HCT116 (cell line): ENCODE measurements around the gene TARS2. TPM values are rescaled to one million over a fixed set of nuclear protein-coding genes. Genes with fewer than 3 reads are reported as not detected.

ENCODE experiments used
- ATAC-seq: fragments of 200-7000 bp; cut with Tn5 transposase; 2 replicates; pipeline ENCODE4 v1.9.1; 2020; ENCODE audit warnings: mild to moderate bottlenecking, moderate library complexity
- BruUV-seq: library from RNA; stranded (reverse); fragments of 400-500 nt; replicated peaks from 2 replicates; lab custom pipeline; 2021; lab: Mats Ljungman, UMichigan
- CTCF ChIA-PET: fragments of 300-600 bp; sonication (Branson Sonifier 250); formaldehyde crosslinking; loops from one replicate; lab custom pipeline; 2021; ENCODE audit warnings: antibody characterized with exemption; lab: Charles Lee
- POLR2A ChIA-PET: fragments of 300-600, 350-600 bp; sonication (Branson Sonifier 250); formaldehyde crosslinking; loops from one replicate; lab custom pipeline; 2021; ENCODE audit warnings: antibody characterized with exemption; lab: Charles Lee
- RAD21 ChIA-PET, 2 experiments: fragments of 300-600 bp; sonication (Branson Sonifier 250); formaldehyde crosslinking; loops; one replicate each; lab custom pipeline; 2023; ENCODE audit warnings: low total read pairs in 2 of 2; ENCODE audit not compliant: uncharacterized antibody in 2 of 2, unreplicated experiment in 2 of 2, low non-redundant PET in 1 of 2; lab: Charles Lee
- DNase-seq: peaks from one replicate; pipeline ENCODE4 v3.0.0-alpha.2; 2010; ENCODE audit warnings: low read depth, low spot score
- H2AFZ ChIP-seq: fragments of 200-600 bp; shearing (Covaris generic), sonication (generic); 2 replicates; pipeline ENCODE4 v1.6.1; 2017; ENCODE audit warnings: low read depth, mixed run types, mixed read lengths, antibody characterized with exemption, low read length; ENCODE audit not compliant: poor library complexity, severe bottlenecking
- H3K27ac ChIP-seq: 2 replicates; pipeline ENCODE4 v1.5.1; 2012; ENCODE audit warnings: low read depth, low read length
- H3K27me3 ChIP-seq: fragments of 200-600 bp; sonication (generic); 2 replicates; pipeline ENCODE4 v1.6.1; 2016; ENCODE audit warnings: mixed run types, low read length, mixed read lengths; ENCODE audit not compliant: insufficient read depth
- H3K36me3 ChIP-seq, 2 experiments: fragments of 200-500 bp in 1 of 2; fragments of 200-600 bp in 1 of 2; sonication (Bioruptor generic) in 1 of 2; sonication (generic) in 1 of 2; 2 replicates each; pipeline versions ENCODE4 v1.5.1 to v1.6.1; 2014 to 2016; ENCODE audit warnings: low read length in 2 of 2, inconsistent platforms in 1 of 2, mixed read lengths in 1 of 2, mixed run types in 1 of 2; ENCODE audit not compliant: insufficient read depth in 2 of 2, control insufficient read depth in 1 of 2
- H3K4me1 ChIP-seq, 2 experiments: fragments of 200-600 bp in 1 of 2; sonication (generic) in 1 of 2; 2 replicates each; pipeline versions ENCODE4 v1.5.1 to v1.6.1; 2012 to 2017; ENCODE audit warnings: low read length in 2 of 2, inconsistent platforms in 1 of 2, mild to moderate bottlenecking in 1 of 2, mixed read lengths in 1 of 2, mixed run types in 1 of 2, moderate library complexity in 1 of 2; ENCODE audit not compliant: insufficient read depth in 2 of 2, control insufficient read depth in 1 of 2
- H3K4me2 ChIP-seq: fragments of 200-600 bp; sonication (generic); 2 replicates; pipeline ENCODE4 v1.6.1; 2017; ENCODE audit warnings: mixed run types, low read length, mixed read lengths
- H3K4me3 ChIP-seq, 2 experiments: fragments of 200-600 bp in 1 of 2; sonication (generic) in 1 of 2; replicated peaks in 1 of 2; 2 replicates each; pipeline ENCODE4 v1.5.1; 2011 to 2016; ENCODE audit warnings: low read length in 2 of 2, control low read depth in 1 of 2, low read depth in 1 of 2, mild to moderate bottlenecking in 1 of 2, mixed read lengths in 1 of 2, mixed run types in 1 of 2
- H3K79me2 ChIP-seq: fragments of 200-600 bp; sonication (generic); 2 replicates; pipeline ENCODE4 v1.6.1; 2017; ENCODE audit warnings: mild to moderate bottlenecking, mixed run types, low read length, moderate library complexity, mixed read lengths; ENCODE audit not compliant: insufficient read depth
- H3K9ac ChIP-seq: fragments of 200-600 bp; sonication (generic); 2 replicates; pipeline ENCODE4 v1.6.1; 2016; ENCODE audit warnings: low read length, mixed read lengths
- H3K9me2 ChIP-seq: fragments of 200-600 bp; sonication (generic), shearing (Covaris generic); 2 replicates; pipeline ENCODE4 v1.6.1; 2017; ENCODE audit warnings: mixed run types, mild to moderate bottlenecking, moderate library complexity; ENCODE audit not compliant: insufficient read depth
- H3K9me3 ChIP-seq, 2 experiments: fragments of 200-500 bp in 1 of 2; fragments of 200-600 bp in 1 of 2; sonication (Bioruptor generic) in 1 of 2; sonication (generic) in 1 of 2; 2 replicates each; pipeline ENCODE4 v1.6.1; 2014 to 2017; ENCODE audit warnings: low read length in 2 of 2, mixed read lengths in 2 of 2, inconsistent platforms in 1 of 2, low read depth in 1 of 2, mild to moderate bottlenecking in 1 of 2, mixed run types in 1 of 2, moderate library complexity in 1 of 2; ENCODE audit not compliant: control insufficient read depth in 1 of 2, insufficient read depth in 1 of 2
- H4K20me1 ChIP-seq: fragments of 200-600 bp; sonication (generic), shearing (Covaris generic); 2 replicates; pipeline ENCODE4 v1.6.1; 2017; ENCODE audit warnings: mixed run types, mild to moderate bottlenecking, moderate library complexity; ENCODE audit not compliant: insufficient read depth
- CBX3 ChIP-seq: IDR thresholded peaks from 2 replicates; pipeline ENCODE4 v1.6.1; 2012; ENCODE audit warnings: low read depth
- EZH2 ChIP-seq: fragments of 200-600 bp; sonication (generic); IDR thresholded peaks from 2 replicates; pipeline ENCODE4 v1.6.1; 2017; ENCODE audit warnings: antibody characterized with exemption, mixed run types
- POLR2AphosphoS5 ChIP-seq: IDR thresholded peaks from 2 replicates; pipeline ENCODE4 v1.6.1; 2011; ENCODE audit warnings: mild to moderate bottlenecking, low read depth, low read length, moderate library complexity
- SRF ChIP-seq: IDR thresholded peaks from 2 replicates; pipeline ENCODE4 v1.6.1; 2012; ENCODE audit warnings: low read depth
- YY1 ChIP-seq: IDR thresholded peaks from 2 replicates; pipeline ENCODE4 v1.6.1; 2011; ENCODE audit warnings: low read length, low read depth, moderate library complexity, mild to moderate bottlenecking; ENCODE audit not compliant: insufficient replicate concordance; ENCODE audit errors: extremely low read depth
- intact Hi-C: fragments of 100-400 bp; cut with micrococcal nuclease; formaldehyde crosslinking; loops from 2 replicates; pipeline ENCODE4 v1.10.0; 2022
- total RNA-seq: library from RNA; stranded (reverse); gene quantifications from one replicate; pipeline ENCODE4 v1.2.1, GENCODE V29; 2021; ENCODE audit not compliant: unreplicated experiment
- TF ChIP-seq, protein P1 (sequence below): IDR thresholded peaks from 2 replicates; pipeline ENCODE4 v1.6.1; 2012

TARS2 gene
- total RNA-seq, 1 experiment from 2014 or later: 23.2 TPM

- Histone ChIP-seq H3K4me2 (no peak overlapping the region), H3K9me2 (no peaks in the 10 kb centered on the region), H3K9me3 (no peaks in the 10 kb centered on the region), H3K36me3 (peaks cover 0 to 3% of the 10 kb centered on the region in 2 experiments; a peak in 1 of 4 replicates), H3K4me3 (no peak overlapping the region), H3K79me2 (no peaks in the 10 kb centered on the region), H3K9ac (no peak overlapping the region), H3K27ac (no peak overlapping the region), H4K20me1 (no peaks in the 10 kb centered on the region), H3K27me3 (0 out of 2 replicates have a peak, but pooled peaks cover 2% of the 10 kb centered on the region), H3K4me1 (no peaks in the 10 kb centered on the region), H2AFZ (no peak overlapping the region)
- intact Hi-C loops: no loop called here
- DNase-seq (no peak), ATAC-seq (no peak; the same call in 1 of the 2 replicates)
- ChIA-PET RAD21 (no interaction called here), POLR2A (no interaction called here), CTCF (no interaction called here)
- TF ChIP-seq POLR2AphosphoS5 (peak; percentile 34; the same call in 1 of the 2 replicates), SRF (no peak)
- BruUV-seq: no TSS peak
These were observed 9.9 kb upstream of the TARS2 start for GRCh38 chr1:150477320-150477719.

DNA sequence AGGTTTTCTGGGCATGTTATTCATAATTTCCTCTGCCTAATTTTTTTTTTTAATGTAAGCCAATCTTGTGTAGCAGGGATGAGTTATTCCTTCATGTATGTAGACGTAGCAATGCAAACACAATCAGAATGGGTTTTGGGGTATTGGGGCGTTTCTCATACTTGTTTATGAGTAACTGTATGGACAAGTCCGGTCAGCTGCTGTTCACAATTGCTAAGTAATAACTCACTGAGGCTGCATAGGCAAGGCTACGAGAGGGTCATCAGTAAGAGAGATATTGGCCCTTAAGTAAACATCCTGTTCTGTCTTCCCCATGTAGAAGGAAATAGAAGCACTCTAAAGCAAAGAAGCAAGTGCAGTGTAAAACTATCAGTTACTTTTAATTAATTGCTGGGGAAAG, 9.5 kb upstream of the TARS2 start:
- Histone ChIP-seq H3K9me3 (no peaks in the 10 kb centered on the region), H3K4me3 (no peak overlapping the region), H3K79me2 (no peaks in the 10 kb centered on the region), H3K27ac (no peak overlapping the region), H2AFZ (no peak overlapping the region), H3K36me3 (no peaks in the 10 kb centered on the region; a peak in 1 of 4 replicates), H3K4me1 (no peaks in the 10 kb centered on the region), H3K27me3 (0 out of 2 replicates have a peak, but pooled peaks cover 2% of the 10 kb centered on the region), H3K4me2 (no peak overlapping the region), H3K9me2 (no peaks in the 10 kb centered on the region), H4K20me1 (no peaks in the 10 kb centered on the region), H3K9ac (no peak overlapping the region)
- RAD21 ChIA-PET: no interaction called here
- BruUV-seq: no TSS peak
- TF ChIP-seq CBX3: no peak
- no peak for TF ChIP-seq YY1
- no peak for TF ChIP-seq EZH2
- TF ChIP-seq, protein P1, sequence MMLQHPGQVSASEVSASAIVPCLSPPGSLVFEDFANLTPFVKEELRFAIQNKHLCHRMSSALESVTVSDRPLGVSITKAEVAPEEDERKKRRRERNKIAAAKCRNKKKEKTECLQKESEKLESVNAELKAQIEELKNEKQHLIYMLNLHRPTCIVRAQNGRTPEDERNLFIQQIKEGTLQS: no peak
- intact Hi-C loops: no loop called here
- no peak for DNase-seq
- no peak for ATAC-seq
- POLR2A ChIA-PET: no interaction called here
- CTCF ChIA-PET: no interaction called here
